ENCODE measurements around the gene MTG2.

MTG2 gene

DNA sequence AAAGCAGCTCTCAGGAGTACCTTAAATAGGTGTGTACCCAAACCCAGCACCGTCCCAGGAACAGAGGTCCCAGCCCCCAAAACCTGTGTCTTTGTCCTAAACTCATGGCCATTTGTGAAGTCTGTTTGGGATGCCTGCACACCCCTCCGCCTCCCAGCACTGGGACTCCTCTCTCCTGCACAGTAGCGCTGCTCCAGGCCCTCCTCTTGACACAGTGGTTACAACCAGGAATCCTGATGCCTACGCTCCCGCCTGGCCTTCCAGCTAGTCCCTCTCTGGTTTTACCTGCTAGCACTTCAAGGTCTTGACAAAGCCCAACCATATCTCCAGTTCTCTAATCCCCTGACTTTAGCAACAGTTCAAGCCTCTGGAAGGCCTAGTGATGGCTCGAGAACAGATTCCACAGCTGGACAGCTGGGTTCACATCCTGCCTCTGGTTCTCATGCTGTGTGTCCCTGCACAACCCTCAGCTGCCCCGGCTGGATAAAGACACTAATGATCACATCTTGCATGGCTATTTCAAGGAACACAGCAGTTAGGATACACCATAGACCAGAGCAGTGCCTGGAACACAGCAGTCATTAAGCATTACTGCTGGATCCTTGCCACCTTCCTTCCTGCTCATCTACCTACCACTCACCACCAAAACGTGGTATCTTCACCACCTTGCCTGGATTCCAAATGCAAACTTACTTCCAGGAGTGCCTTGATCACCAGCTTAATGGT, 45.2 kb upstream of the MTG2 start:
- peaks cover 19% of the 10 kb centered on the region for H3K79me2 ChIP-seq (ENCODE audit: control insufficient read depth, insufficient read depth, low read length, poor library complexity)
- H3K36me3 ChIP-seq (ENCODE audit: control insufficient read depth in 1 of 2, insufficient read depth in 2 of 2, low read length in 2 of 2), result peaks cover 62 to 80% of the 10 kb centered on the region in 2 experiments
- H4K12ac ChIP-seq (ENCODE audit: low read depth, low read length), result no peak overlapping the region
- no peak overlapping the region for H3K14ac ChIP-seq (ENCODE audit: low read length)
- H2BK12ac ChIP-seq (ENCODE audit: low read length), result no peak overlapping the region
- no peak overlapping the region for H3K4me2 ChIP-seq (ENCODE audit: low read length)
- H3K23ac ChIP-seq (ENCODE audit: low read length), result no peak overlapping the region
- H3K4me1 ChIP-seq (ENCODE audit: control insufficient read depth in 1 of 2, insufficient read depth in 2 of 2, low read length in 2 of 2), result peaks cover 6 to 12% of the 10 kb centered on the region in 2 experiments
- no peak overlapping the region for H3K27ac ChIP-seq (ENCODE audit: low read depth, low read length)
- no peak overlapping the region for H3K4me3 ChIP-seq (ENCODE audit: low read depth, low read length)
- H2AK5ac ChIP-seq (ENCODE audit: low read length), result no peak overlapping the region
- no peak overlapping the region for H3K9ac ChIP-seq (ENCODE audit: low read length)
- H4K8ac ChIP-seq (ENCODE audit: low read depth, low read length), result no peak overlapping the region
- H2BK120ac ChIP-seq (ENCODE audit: insufficient read depth, low read length, poor library complexity), result no peak overlapping the region
- no peak overlapping the region for H3K18ac ChIP-seq (ENCODE audit: low read length)
- no peak overlapping the region for H2BK5ac ChIP-seq (ENCODE audit: low read depth, low read length, poor library complexity)
- no peak overlapping the region for H4K91ac ChIP-seq (ENCODE audit: low read depth, low read length)
- H3K9me3 ChIP-seq (ENCODE audit: insufficient read depth, low read depth, low read length), result peaks cover 2% of the 10 kb centered on the region
- H3K27me3 ChIP-seq (ENCODE audit: insufficient read depth, low read length), result no peaks in the 10 kb centered on the region
- no peaks in the 10 kb centered on the region for H3K79me1 ChIP-seq (ENCODE audit: low read length)
- DNase-seq, result no peak
- H2AFZ ChIP-seq (ENCODE audit: insufficient read depth, low read length, poor library complexity), result no peak overlapping the region
- no peak overlapping the region for H3K4ac ChIP-seq (ENCODE audit: low read depth, low read length)
- no CpG with 5 or more reads among the region's 8 CpGs for WGBS (ENCODE audit: extremely low coverage, insufficient coverage, insufficient read length)

DNA sequence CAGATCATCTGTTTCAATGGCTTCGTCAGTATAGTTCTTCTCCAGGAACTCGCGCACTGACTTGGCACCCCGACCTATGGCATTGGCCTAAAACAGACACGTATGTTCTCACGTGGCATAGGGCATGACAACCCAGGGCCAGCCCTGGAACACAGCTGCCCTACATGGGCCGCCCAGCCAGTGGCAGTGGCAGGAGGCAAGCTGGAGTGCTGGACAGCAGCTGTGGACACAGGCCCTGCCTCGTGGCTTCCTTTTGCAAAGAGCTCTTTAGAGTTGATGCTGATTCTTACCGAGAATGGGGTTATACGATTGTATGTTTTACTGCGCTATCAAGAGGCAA, 44.7 kb upstream of the MTG2 start:
- H3K4me2 ChIP-seq (ENCODE audit: low read length), result no peak overlapping the region
- H2AFZ ChIP-seq (ENCODE audit: insufficient read depth, low read length, poor library complexity), result no peak overlapping the region
- no peak overlapping the region for H3K23ac ChIP-seq (ENCODE audit: low read length)
- H4K91ac ChIP-seq (ENCODE audit: low read depth, low read length), result no peak overlapping the region
- H2BK12ac ChIP-seq (ENCODE audit: low read length), result no peak overlapping the region
- 100% methylated on average over 2 of the region's 11 CpGs for WGBS (ENCODE audit: extremely low coverage, insufficient coverage, insufficient read length)
- H3K9me3 ChIP-seq (ENCODE audit: insufficient read depth, low read depth, low read length), result peaks cover 2% of the 10 kb centered on the region
- no peak overlapping the region for H2BK5ac ChIP-seq (ENCODE audit: low read depth, low read length, poor library complexity)
- H3K79me1 ChIP-seq (ENCODE audit: low read length), result peaks cover 5% of the 10 kb centered on the region
- no peak overlapping the region for H3K4ac ChIP-seq (ENCODE audit: low read depth, low read length)
- H4K12ac ChIP-seq (ENCODE audit: low read depth, low read length), result no peak overlapping the region
- DNase-seq, result no peak
- H2BK120ac ChIP-seq (ENCODE audit: insufficient read depth, low read length, poor library complexity), result no peak overlapping the region
- H3K14ac ChIP-seq (ENCODE audit: low read length), result no peak overlapping the region
- H3K9ac ChIP-seq (ENCODE audit: low read length), result no peak overlapping the region
- no peak overlapping the region for H3K18ac ChIP-seq (ENCODE audit: low read length)
- H3K27me3 ChIP-seq (ENCODE audit: insufficient read depth, low read length), result no peaks in the 10 kb centered on the region
- H3K4me3 ChIP-seq (ENCODE audit: low read depth, low read length), result peak overlapping the region; percentile 26
- peaks cover 24% of the 10 kb centered on the region for H3K79me2 ChIP-seq (ENCODE audit: control insufficient read depth, insufficient read depth, low read length, poor library complexity)
- H2AK5ac ChIP-seq (ENCODE audit: low read length), result no peak overlapping the region
- H4K8ac ChIP-seq (ENCODE audit: low read depth, low read length), result no peak overlapping the region
- H3K4me1 ChIP-seq (ENCODE audit: control insufficient read depth in 1 of 2, insufficient read depth in 2 of 2, low read length in 2 of 2), result peaks cover 6 to 12% of the 10 kb centered on the region in 2 experiments
- H3K27ac ChIP-seq (ENCODE audit: low read depth, low read length), result no peak overlapping the region
- H3K36me3 ChIP-seq (ENCODE audit: control insufficient read depth in 1 of 2, insufficient read depth in 2 of 2, low read length in 2 of 2), result peaks cover 57 to 74% of the 10 kb centered on the region in 2 experiments

DNA sequence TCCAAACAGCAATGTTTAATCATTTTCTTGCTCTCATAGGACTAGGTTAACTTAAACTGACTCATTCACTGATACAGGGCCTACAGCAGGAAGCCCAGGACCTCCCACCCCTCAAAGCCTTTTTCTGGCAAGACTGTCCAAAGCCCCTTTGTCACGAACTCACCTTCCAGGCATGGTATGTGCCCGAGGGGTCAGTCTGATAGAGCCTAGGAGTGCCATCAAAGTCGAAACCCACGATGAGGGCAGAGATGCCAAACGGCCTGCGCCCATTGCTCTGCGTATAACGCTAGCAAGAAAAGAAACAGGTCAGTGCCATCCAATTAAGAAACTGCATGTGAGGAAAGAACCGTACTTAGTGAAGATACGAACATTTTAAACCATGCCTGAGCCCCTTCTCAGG, 43.9 kb upstream of the MTG2 start:
- Histone ChIP-seq H2BK12ac (ENCODE audit: low read length) (no peak overlapping the region), H3K79me2 (ENCODE audit: control insufficient read depth, insufficient read depth, low read length, poor library complexity) (peaks cover 24% of the 10 kb centered on the region), H2BK5ac (ENCODE audit: low read depth, low read length, poor library complexity) (no peak overlapping the region), H3K36me3 (ENCODE audit: control insufficient read depth in 1 of 2, insufficient read depth in 2 of 2, low read length in 2 of 2) (peaks cover 50 to 67% of the 10 kb centered on the region in 2 experiments), H4K91ac (ENCODE audit: low read depth, low read length) (no peak overlapping the region), H4K12ac (ENCODE audit: low read depth, low read length) (no peak overlapping the region), H3K9me3 (ENCODE audit: insufficient read depth, low read depth, low read length) (peaks cover 2% of the 10 kb centered on the region), H4K8ac (ENCODE audit: low read depth, low read length) (no peak overlapping the region), H3K4ac (ENCODE audit: low read depth, low read length) (no peak overlapping the region), H3K4me3 (ENCODE audit: low read depth, low read length) (no peak overlapping the region), H3K27ac (ENCODE audit: low read depth, low read length) (no peak overlapping the region), H3K9ac (ENCODE audit: low read length) (no peak overlapping the region), H2AFZ (ENCODE audit: insufficient read depth, low read length, poor library complexity) (no peak overlapping the region), H3K4me1 (ENCODE audit: control insufficient read depth in 1 of 2, insufficient read depth in 2 of 2, low read length in 2 of 2) (peaks cover 6 to 12% of the 10 kb centered on the region in 2 experiments), H3K79me1 (ENCODE audit: low read length) (peaks cover 7% of the 10 kb centered on the region), H2BK120ac (ENCODE audit: insufficient read depth, low read length, poor library complexity) (no peak overlapping the region), H3K14ac (ENCODE audit: low read length) (no peak overlapping the region), H3K4me2 (ENCODE audit: low read length) (no peak overlapping the region), H3K18ac (ENCODE audit: low read length) (no peak overlapping the region), H2AK5ac (ENCODE audit: low read length) (no peak overlapping the region), H3K27me3 (ENCODE audit: insufficient read depth, low read length) (no peaks in the 10 kb centered on the region), H3K23ac (ENCODE audit: low read length) (no peak overlapping the region)
- no peak for DNase-seq
- WGBS (ENCODE audit: extremely low coverage, insufficient coverage, insufficient read length), result no CpG with 5 or more reads among the region's 10 CpGs

DNA sequence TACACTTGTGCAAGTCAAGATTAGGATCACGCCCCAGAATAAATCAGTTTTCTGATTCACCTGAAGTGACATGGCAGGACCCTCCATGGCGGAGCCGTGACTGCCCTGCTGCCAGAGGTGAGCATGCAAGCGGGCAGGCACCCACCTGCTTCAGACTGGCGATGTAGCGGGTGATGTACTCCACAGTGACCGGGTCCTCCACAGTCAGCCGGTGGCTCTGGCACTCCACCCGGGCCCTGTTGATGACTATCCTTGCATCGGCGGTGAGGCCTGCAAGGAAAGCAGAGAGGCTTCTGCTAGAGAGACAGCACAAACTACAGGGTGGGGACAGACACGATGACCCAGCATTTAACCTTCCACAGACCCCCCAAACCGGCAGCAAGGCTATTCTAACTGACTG, 43.2 kb upstream of the MTG2 start:
- Histone ChIP-seq H3K4me3 (ENCODE audit: low read depth, low read length) (no peak overlapping the region), H4K91ac (ENCODE audit: low read depth, low read length) (no peak overlapping the region), H4K12ac (ENCODE audit: low read depth, low read length) (no peak overlapping the region), H3K27me3 (ENCODE audit: insufficient read depth, low read length) (no peaks in the 10 kb centered on the region), H3K9me3 (ENCODE audit: insufficient read depth, low read depth, low read length) (peaks cover 2% of the 10 kb centered on the region), H3K27ac (ENCODE audit: low read depth, low read length) (no peak overlapping the region), H3K79me1 (ENCODE audit: low read length) (peaks cover 7% of the 10 kb centered on the region), H3K18ac (ENCODE audit: low read length) (no peak overlapping the region), H2BK120ac (ENCODE audit: insufficient read depth, low read length, poor library complexity) (no peak overlapping the region), H2BK5ac (ENCODE audit: low read depth, low read length, poor library complexity) (no peak overlapping the region), H4K8ac (ENCODE audit: low read depth, low read length) (no peak overlapping the region), H2AFZ (ENCODE audit: insufficient read depth, low read length, poor library complexity) (no peak overlapping the region), H2AK5ac (ENCODE audit: low read length) (no peak overlapping the region), H3K23ac (ENCODE audit: low read length) (no peak overlapping the region), H3K4ac (ENCODE audit: low read depth, low read length) (peak overlapping the region; percentile 6), H3K4me2 (ENCODE audit: low read length) (no peak overlapping the region), H3K14ac (ENCODE audit: low read length) (no peak overlapping the region), H3K4me1 (ENCODE audit: control insufficient read depth in 1 of 2, insufficient read depth in 2 of 2, low read length in 2 of 2) (peaks cover 6 to 12% of the 10 kb centered on the region in 2 experiments), H3K36me3 (ENCODE audit: control insufficient read depth in 1 of 2, insufficient read depth in 2 of 2, low read length in 2 of 2) (peaks cover 46 to 62% of the 10 kb centered on the region in 2 experiments), H2BK12ac (ENCODE audit: low read length) (no peak overlapping the region), H3K79me2 (ENCODE audit: control insufficient read depth, insufficient read depth, low read length, poor library complexity) (peaks cover 31% of the 10 kb centered on the region), H3K9ac (ENCODE audit: low read length) (no peak overlapping the region)
- no CpG with 5 or more reads among the region's 13 CpGs for WGBS (ENCODE audit: extremely low coverage, insufficient coverage, insufficient read length)
- no peak for DNase-seq

Measured in trophoblast cell (in vitro differentiated cells and primary cell).